ENCODE measurements around the gene PAN2.
"Not testable (repeated sequence)": the region's sequence is repeated elsewhere in the genome, so short reads cannot be mapped to it uniquely, and the experiment has no call there.

The PAN2 gene, protein sequence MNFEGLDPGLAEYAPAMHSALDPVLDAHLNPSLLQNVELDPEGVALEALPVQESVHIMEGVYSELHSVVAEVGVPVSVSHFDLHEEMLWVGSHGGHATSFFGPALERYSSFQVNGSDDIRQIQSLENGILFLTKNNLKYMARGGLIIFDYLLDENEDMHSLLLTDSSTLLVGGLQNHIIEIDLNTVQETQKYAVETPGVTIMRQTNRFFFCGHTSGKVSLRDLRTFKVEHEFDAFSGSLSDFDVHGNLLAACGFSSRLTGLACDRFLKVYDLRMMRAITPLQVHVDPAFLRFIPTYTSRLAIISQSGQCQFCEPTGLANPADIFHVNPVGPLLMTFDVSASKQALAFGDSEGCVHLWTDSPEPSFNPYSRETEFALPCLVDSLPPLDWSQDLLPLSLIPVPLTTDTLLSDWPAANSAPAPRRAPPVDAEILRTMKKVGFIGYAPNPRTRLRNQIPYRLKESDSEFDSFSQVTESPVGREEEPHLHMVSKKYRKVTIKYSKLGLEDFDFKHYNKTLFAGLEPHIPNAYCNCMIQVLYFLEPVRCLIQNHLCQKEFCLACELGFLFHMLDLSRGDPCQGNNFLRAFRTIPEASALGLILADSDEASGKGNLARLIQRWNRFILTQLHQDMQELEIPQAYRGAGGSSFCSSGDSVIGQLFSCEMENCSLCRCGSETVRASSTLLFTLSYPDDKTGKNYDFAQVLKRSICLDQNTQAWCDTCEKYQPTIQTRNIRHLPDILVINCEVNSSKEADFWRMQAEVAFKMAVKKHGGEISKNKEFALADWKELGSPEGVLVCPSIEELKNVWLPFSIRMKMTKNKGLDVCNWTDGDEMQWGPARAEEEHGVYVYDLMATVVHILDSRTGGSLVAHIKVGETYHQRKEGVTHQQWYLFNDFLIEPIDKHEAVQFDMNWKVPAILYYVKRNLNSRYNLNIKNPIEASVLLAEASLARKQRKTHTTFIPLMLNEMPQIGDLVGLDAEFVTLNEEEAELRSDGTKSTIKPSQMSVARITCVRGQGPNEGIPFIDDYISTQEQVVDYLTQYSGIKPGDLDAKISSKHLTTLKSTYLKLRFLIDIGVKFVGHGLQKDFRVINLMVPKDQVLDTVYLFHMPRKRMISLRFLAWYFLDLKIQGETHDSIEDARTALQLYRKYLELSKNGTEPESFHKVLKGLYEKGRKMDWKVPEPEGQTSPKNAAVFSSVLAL

DNA sequence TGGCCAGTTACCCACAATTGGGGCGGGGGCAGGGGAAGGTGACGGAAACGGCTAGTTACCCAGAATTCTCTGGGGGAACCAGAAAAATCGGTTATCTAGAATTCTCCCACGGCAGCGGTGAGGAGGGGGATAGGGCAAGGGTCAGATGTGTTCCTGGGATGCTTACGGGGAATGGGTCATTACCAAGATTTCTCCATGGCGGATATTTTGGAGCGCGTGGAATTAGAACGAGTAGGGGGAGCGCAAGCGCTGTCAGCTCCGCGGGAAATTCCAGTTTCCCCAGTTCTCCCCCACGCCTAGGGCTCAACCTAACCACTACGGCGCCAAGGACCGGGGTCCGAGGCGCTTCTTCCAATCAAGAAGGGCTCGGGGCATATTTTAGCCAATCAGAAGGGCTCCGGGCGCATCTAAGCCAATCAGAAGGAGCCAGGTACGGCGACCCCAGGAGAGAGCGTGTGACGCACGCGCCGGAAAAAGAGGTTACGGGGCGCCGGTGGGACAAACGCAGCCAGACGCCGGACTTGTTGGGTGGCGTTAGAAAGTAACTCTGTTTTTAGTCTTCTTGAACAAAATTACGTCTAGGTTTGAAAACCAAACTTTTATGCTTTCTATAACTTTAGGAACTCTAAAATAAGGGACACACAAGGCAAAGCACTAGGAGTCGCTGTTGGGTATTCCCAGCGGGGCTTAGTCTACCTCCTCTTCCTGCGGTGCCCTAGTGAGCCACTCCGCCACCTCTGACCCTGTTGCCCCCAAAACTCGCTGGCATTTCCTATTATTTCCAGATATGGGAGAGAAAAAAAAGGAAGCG is at the start of gene PAN2:
PAN2 (minus strand) TSS at position 322 of the 811 bp plus-strand sequence. CDS start 906 bp downstream, outside the sequence.
- peak; percentile 80 to 84 (median 82) for DNase-seq

DNA sequence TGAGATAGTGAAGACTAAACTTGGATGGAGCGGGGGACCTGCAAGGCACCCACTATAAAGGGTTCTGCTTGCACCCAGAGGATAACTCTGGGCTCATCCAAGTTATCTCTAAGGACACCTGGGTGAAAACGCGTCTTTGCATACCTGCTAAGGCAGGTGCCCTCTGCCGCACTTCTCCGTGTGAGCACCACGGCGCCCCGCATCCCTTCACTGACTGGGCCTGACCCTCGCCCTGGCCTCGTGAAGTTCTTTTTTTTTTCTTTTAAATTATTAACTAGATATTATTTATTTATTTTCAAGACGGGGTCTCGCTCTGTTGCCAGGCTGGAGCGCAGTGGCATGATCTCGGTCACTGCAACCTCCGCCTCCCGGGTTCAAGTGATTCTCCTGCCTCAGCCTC is 48.8 kb upstream of the PAN2 start:
- DNase-seq, result no peak

DNA sequence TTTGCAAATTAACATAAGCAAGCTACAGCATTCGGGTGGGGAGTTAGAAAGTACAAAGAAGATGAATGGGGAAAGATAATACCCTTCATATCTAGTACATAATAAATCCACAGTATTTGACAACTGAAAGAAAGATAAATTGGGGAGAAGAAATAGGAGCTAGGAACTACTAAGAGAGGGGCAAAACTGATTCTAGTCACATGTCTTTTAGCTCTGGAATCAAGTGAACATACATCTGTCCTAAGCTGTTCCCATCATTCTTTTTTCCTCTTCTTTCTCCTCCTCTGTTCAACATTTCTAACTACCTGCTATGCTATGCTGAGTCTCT is 44.2 kb upstream of the PAN2 start:
- DNase-seq, result no peak

DNA sequence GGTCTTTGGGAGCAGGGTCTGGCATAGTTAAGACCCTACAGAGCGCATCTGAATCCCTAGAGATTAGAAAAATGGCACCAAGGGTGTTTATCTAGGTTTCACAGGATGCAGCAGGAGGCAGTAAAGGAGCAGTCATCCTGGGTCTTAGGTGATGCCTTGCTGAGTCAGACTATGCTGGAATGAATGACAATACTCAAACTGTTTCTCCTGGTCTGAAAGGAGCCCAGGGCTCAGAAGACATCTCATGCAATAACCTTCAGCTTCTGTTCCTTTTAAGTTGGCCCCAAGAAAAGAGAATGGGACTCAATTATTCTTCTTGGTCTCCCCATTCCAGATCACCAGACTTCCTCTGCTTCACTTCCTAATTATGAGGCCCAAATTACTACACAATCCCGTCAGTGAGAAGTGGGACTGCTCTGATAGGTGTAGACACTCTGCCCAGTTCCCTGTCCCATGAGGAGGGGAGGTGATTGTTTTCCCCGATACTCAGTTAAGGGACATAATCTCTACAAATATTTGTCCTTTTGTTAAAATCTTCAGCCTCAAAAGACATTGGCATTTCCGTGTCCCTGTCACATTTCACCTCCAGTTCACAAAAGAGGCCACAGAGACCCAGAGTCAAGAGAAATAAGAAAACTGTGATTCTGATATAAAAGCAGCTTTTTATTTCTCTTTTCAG is 43.6 kb upstream of the PAN2 start:
- no peak for DNase-seq

DNA sequence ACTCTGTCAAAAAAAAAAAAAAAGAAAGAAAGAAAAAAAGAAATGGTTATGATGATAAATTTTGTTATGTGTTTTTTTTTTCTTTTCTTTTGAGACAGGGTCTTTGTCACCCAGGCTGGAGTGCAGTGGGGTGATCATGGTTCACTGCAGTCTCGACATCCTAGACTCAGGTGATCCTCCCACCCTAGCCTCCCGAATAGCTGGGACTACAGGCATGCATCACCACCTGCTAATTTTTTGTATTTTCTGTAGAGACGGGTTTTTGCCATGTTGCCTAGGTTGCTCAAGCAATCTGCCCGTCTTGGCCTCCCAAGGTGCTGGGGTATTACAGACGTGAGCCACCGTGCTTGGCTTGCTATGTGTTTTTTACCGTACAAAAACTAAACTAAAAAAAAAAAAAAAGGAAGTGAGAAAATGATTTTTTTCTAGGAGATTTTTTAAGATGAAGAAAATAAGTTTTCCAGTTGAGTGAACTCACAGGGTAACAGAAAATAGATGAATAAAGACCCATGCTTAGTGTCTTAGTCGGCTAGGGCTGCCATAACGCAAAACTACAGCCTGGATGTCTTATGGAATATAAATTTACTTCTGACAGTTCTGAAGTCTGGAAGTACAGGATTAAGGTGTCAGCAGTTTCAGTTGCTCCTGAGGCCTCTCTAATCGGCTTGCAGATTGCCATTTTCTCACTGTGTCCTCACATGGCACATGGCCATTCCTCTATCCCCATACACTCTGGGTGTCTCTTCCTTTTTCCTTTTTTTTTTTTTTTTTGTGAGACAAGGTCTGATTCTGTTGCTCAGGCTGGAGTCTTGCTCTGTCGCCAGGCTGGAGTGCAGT is 42.0 kb upstream of the PAN2 start:
- no peak for DNase-seq

DNA sequence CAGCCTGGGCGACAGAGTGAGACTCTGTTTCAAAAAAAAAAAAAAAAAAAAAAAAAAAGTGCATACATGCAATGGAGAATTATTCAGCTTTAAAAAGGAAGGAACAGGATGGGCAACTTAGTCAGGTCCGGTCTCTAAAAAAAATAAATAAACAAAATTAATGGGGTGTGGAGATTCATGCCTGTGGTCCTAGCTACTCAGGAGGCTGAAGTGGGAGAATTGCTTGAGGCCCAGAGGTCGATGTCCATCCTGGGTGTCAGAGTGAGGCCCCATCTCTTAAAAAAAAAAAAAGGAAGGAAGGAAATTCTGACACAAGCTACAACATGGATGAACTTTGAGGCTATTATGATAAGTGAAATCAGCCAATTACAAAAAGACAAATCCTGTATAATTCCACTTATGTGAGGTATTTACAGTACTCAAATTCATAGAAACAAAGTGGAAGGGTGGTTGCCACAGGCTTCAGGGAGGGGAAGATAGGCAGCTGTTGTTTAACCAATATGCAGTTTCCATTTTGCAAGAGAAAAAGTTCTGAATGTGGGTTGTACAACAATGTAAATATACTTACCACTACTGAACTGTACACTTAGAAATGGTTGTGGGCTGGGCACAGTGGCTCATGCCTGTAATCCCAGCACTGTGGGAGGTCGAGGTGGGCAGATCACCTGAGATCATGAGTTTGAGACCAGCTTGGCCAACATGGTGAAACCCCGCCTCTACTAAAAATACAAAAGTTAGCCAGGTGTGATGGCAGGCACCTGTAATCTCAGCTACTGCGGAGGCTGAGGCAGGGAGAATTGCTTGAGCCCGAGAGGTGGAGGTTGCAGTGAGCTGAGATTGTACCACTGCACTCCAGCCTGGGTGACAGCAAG is 41.2 kb upstream of the PAN2 start:
- DNase-seq, result no peak

DNA sequence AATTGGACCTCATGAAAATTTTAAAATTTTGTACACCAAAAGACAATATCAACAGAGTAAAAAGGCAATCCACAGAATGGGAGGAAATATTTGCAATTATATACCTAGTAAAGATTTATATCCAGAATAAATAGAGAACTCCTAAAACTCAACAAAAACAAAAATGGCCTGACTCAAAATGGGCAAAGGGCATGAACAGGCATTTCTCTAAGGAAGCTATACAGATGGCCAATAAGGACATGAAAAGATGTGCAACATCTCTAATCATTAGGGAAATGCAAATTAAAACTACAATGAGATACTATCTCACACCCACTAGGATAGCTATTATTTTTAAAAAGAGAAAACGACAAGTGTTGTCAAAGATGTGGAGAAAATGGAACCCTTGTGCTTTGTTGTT is 39.7 kb upstream of the PAN2 start:
- DNase-seq, result no peak

DNA sequence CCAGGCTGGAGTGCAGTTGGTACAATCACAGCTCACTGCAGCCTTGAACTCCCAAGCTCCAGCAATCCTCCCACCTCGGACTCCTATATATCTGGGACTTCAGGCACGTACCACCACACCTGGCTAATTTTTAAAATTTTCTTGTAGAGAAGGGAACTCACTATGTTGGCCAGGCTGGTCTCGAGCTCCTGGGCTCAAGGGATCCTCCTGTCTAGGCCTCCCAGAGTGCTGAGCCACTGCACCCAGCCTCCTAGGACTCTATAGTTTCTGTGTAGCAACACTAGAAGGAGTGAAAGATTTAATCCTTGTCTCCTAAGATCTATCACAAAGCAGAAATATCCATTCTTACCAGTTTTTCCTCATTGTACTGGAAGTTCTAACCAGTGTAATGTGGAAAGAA is 33.1 kb upstream of the PAN2 start:
- no peak for DNase-seq

DNA sequence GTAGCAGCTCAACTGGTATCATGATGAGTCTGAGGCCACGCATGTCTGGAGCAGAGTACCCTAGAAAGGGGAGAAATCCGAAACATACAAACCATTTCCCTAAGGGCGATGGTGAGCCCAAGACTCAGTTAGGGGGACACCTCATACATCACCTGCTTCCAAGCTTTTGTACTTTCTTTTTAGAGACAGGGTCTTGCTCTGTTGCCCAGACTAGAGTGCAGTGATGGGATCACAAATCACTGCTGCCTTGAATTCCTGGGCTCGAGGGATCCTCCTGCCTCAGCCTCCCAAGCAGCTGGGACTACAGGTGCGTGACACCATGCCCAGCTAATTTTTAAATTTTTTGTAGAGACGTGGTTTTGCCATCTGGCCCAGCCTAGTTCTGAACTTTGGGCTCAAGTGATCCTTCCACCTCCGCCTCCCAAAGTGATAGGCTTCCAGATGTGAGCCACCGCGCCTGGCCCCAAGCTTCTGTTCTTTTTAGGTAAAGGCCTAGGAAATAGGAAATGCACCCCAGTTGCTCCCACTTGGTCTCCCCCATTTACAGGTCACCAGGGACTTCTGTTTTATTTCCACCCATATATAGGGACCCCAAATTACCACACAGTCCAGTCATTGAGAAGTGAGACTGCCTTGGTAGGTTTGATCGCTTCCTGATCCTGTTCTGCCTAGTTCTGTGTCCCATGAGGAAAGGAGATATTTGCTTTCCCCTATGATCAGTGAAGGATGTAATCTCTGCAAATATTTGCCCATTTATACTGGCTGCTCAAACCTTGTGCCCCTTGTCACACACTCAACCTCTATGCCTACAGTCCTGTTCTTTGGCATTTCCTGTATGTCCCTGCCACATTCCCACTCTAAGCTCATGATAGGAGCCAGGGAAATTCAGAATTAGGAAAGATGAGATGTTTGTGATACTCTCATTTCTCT is 28.6 kb upstream of the PAN2 start, which contains the start of gene APOF:
APOF (minus strand) TSS at position 728 of the 930 bp plus-strand sequence; CDS start at position 616, 112 bp downstream.
- DNase-seq, result no peak

DNA sequence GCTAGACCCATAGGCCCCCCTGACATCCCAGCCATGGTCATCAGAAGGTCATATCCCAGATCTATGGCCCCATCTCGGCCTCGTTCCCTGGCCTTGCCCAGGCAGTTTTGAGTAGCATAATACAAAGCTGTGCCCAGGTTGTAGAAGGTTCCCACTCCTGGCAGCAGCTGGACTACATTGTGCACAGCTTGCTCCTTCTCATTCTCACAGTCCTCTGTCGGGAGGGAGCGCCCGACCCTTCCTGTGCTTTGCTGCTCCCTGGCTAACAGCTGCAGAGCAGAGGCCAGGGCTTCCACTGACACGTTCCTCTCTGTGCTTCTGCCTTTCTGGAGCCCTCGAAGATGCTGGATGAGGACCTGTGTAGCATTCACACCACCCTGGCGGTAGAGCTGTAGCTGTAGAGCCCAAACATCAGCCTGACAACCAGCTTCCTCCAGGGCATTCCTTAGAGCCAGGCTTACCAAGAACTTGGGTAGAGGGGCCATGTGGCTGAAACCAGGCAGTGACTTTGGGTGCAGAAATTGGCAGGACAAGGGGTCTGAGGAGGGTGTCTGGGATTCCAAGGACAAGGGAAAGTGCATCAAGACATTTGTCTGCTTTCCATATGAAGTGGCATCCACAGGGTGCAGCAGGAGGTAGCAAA is 27.8 kb upstream of the PAN2 start:
- DNase-seq, result no peak

DNA sequence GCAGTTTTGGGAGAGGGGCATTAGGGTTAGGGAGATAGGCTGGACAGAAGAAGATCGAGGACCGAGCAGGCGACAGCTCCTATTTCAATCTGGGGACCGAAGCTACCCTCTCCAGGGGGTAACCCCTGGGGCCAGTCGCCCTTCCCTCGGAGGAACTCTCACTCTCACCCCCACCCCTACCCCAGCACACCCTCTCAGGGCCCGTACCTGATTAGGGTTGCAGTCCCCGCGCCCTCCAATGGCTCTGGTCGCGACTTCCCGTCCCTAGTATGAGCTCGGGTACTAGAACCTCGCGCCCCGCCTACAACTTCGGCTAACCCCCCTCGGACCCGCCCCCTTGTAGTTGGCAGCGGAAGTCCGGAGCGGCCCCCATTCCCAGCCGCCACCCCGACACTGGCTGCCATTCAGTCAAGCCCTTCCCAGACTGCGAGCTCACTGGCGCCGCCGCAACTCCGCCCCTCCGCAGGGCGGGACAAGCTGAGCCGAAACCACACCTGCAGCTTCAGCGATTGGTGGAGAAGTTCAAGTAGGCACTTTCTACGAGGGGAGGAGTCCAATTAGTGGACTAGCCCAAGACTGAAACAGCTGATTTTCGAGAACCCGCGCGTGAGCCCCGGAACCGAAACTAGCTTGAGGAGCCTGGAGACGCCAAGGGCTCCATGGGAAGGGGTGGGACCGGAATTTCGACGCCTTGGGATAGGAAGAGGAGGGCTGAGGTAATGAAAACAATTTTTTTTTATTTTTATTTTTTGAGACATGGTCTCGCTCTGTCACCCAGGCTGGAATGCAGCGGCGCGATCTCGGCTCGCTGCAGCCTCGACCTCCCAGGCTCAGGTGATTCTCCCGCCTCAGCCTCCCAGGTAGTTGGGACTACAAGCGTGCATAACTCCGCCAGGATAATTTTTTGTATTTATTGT is 26.3 kb upstream of the PAN2 start, which contains the start of gene STAT2:
STAT2 (minus strand) TSS at position 257 of the 917 bp plus-strand sequence. CDS start 3,536 bp downstream, outside the sequence.
- DNase-seq, result peak; percentile 94 to 99 (median 97)

DNA sequence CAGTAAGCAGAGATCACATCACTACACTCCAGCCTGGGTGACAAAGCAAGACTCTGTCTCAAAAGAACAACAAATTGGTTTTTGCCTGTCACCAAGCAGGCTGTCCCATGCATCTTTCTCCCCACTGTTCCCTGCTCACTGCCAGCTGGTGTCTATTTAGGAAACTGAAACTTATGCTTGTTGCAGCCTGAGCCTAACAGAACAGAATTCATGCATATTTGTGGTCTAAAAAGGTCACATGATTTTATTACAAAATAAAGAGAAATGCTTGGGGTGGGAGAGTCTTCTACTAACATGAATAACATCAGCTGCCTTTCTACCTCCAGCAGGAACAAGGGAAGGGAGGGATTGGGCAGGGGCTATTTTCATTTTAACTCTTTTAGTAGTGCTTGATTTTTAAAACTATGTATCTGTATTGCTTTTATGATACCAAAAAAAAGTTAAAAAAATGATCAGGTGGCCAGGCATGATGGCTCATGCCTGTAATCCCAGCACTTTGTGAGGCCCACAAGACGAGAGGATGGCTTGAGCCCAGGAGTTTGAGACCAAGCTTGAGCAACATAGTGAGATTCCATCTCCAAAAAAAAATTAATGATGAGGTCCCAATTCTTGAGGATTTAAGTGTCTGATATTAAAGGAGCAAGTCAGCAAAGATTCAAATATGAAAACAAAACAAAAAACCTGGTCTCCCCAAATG is 25.2 kb upstream of the PAN2 start:
- DNase-seq, result no peak

DNA sequence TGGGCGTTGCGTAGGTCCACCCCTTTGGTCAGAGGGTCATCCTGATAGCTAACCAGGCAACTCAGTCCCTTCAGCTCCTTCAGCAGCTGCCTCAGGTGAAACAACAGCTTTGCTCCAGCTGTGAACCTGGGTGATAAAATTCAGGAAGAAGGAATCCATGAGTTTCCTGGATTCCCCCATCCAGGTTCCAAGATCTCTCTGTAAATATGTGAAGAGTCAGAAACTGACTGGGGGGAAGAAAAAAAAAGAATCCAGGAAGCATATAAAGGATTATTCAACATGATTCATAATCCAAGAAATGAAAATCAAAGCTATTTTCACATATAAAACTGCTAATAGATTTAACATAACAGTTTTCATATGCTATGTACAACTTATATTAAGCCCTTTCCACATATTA is 17.5 kb upstream of the PAN2 start:
- no peak for DNase-seq

DNA sequence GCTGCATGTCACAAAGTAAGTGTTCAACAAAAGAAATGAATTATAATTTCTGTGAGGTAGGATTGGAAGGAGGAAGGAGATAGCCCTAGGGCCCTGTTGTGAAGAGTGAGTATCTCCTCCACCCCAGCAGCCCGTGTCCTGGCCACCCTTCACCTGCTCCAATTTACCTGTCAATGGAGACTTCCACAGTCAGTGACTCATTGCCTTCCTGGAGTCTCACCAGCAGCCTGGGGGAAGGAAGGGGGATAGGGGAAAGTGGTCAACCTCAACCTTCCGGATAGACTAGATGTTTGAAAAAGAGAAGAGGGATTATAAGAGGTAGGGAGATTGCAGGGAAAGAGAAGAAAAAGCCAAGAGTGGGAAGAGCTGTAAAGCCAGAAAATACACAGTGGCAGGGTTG is 16.9 kb upstream of the PAN2 start:
- DNase-seq, result no peak

DNA sequence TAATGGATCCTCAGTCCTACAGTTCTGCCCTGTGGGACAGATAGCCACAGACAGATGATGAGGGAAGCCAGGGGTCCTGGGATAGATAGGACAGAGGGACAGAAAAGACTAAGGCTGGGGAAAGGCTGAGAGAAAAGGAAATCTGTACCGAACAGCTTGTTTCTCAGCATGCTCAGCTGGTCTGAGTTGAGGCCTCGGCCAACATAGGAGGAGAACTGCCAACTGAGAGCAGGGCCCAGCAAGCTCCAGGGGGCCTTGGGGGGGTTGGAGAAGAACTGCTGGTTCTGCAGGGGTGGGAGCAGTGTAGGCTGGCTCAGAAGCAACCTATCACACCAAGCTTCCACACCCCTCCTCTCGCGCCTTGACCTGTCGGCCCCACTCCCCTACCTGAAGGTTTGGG is 15.0 kb upstream of the PAN2 start:
- no peak for DNase-seq

DNA sequence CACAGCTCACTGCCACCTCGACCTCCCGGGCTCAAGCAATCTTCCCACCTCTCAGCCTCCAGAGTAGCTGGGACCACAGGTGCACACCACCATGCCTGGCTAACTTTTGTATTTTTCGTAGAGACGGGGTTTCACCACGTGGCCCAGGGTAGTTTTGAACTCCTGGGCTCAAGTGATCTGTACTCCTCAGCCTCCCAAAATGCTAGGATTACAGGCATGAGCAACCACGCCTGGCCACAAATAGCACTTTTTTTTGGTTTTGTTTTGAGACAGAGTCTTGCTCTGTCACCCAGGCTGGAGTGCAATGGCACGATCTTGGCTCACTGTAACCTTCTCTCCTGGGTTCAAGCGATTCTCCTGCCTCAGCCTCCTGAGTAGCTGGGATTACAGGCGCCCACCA is 13.5 kb upstream of the PAN2 start:
- not testable (repeated sequence) for DNase-seq

All from activated CD4-positive, CD25-positive, alpha-beta regulatory T cell (primary cell).